T-cell (primary cell): Measurements from ENCODE around the gene CDH18. TPM values are rescaled to one million over a fixed set of nuclear protein-coding genes. Genes with fewer than 3 reads are reported as not detected.

Experiments used
- ATAC-seq, 4 experiments: fragments of 200-7000 bp in 3 of 4; fragments of 150-1000 bp in 1 of 4; cut with Tn5 transposase; replicated peaks in 1 of 4; 1 replicate in 3 of 4; 2 replicates in 1 of 4; pipeline ENCODE4 v1.10.0; 2021; ENCODE audit warnings: moderate library complexity in 3 of 4, mild to moderate bottlenecking in 2 of 4, moderate number of reproducible peaks in 1 of 4
- CTCF ChIA-PET, 2 donors: fragments of 300-600 bp; sonication (Branson Sonifier 250); formaldehyde crosslinking; loops; one replicate each; lab custom pipeline; 2022; ENCODE audit warnings: antibody characterized with exemption in 2 of 2; lab: Charles Lee
- POLR2A ChIA-PET, 2 donors: fragments of 300-600 bp; sonication (Branson Sonifier 250); formaldehyde crosslinking; loops; one replicate each; lab custom pipeline; 2022; ENCODE audit warnings: antibody characterized with exemption in 2 of 2; lab: Charles Lee
- DNase-seq, 35 experiments: peaks; one replicate each; pipeline versions ENCODE4 v3.0.0 to v3.0.0-alpha.2; 2013 to 2023
- H3K27ac ChIP-seq: one replicate; pipeline ENCODE4 v1.5.1; 2013; ENCODE audit warnings: low read length
- H3K27me3 ChIP-seq, 2 experiments: replicated peaks in 1 of 2; 1 replicate in 1 of 2; 2 replicates in 1 of 2; pipeline versions ENCODE4 v1.6.1 to v1.7.0; 2013; ENCODE audit warnings: low read length in 1 of 2, mixed read lengths in 1 of 2; ENCODE audit not compliant: control insufficient read depth in 2 of 2, insufficient read depth in 2 of 2; ENCODE audit errors: extremely low read depth in 1 of 2
- H3K36me3 ChIP-seq, 2 donors: 1 replicate in 1 of 2; 2 replicates in 1 of 2; pipeline versions ENCODE4 v1.6.1 to v1.7.0; 2013; ENCODE audit warnings: low read length in 1 of 2; ENCODE audit not compliant: control insufficient read depth in 2 of 2, insufficient read depth in 1 of 2; ENCODE audit errors: extremely low read depth in 1 of 2
- H3K4me1 ChIP-seq, 2 experiments: 1 replicate in 1 of 2; 2 replicates in 1 of 2; pipeline versions ENCODE4 v1.6.1 to v1.7.0; 2013; ENCODE audit warnings: low read length in 2 of 2, mixed read lengths in 1 of 2; ENCODE audit not compliant: insufficient read depth in 2 of 2, control insufficient read depth in 1 of 2; ENCODE audit errors: extremely low read depth in 1 of 2
- H3K4me3 ChIP-seq, 2 donors: 1 replicate in 1 of 2; 2 replicates in 1 of 2; pipeline versions ENCODE4 v1.5.1 to v1.7.0; 2013; ENCODE audit warnings: mild to moderate bottlenecking in 2 of 2, low read length in 1 of 2, moderate library complexity in 1 of 2; ENCODE audit not compliant: control insufficient read depth in 1 of 2; ENCODE audit errors: extremely low read depth in 1 of 2
- H3K9me3 ChIP-seq: 2 replicates; pipeline ENCODE4 v1.7.0; 2013
- H3K27ac Mint-ChIP-seq, 2 donors: one replicate each; pipeline ENCODE4 v1.8.0; 2020 to 2021; ENCODE audit warnings: mild to moderate bottlenecking in 2 of 2, mixed read lengths in 2 of 2
- H3K27me3 Mint-ChIP-seq, 2 donors: one replicate each; pipeline ENCODE4 v1.8.0; 2021 to 2022; ENCODE audit warnings: mixed read lengths in 2 of 2
- H3K36me3 Mint-ChIP-seq: one replicate; pipeline ENCODE4 v1.8.0; 2021; ENCODE audit warnings: mixed read lengths
- H3K4me1 Mint-ChIP-seq, 3 donors: one replicate each; pipeline ENCODE4 v1.8.0; 2020 to 2022; ENCODE audit warnings: mixed read lengths in 3 of 3, mild to moderate bottlenecking in 1 of 3
- H3K4me3 Mint-ChIP-seq, 3 donors: one replicate each; pipeline ENCODE4 v1.8.0; 2020 to 2022; ENCODE audit warnings: mild to moderate bottlenecking in 3 of 3, mixed read lengths in 3 of 3, moderate library complexity in 3 of 3
- H3K9me3 Mint-ChIP-seq, 3 donors: one replicate each; pipeline ENCODE4 v1.8.0; 2020 to 2022; ENCODE audit warnings: mixed read lengths in 3 of 3
- WGBS: methylation state at CpG from one replicate; pipeline ENCODE4 v1.1.5; 2013; ENCODE audit warnings: missing lambda C conversion rate; ENCODE audit not compliant: insufficient coverage; 5-methylcytosine and 5-hydroxymethylcytosine counted together
- total RNA-seq, 35 experiments: library from RNA in 6 of 35; stranded (reverse) in 6 of 35; fragments of 120-200 nt in 1 of 35; gene quantifications; one replicate each; pipeline versions ENCODE4 v1.2.1 to v1.2.4 and lab custom pipeline; 2013 to 2026

CDH18 gene
- total RNA-seq, 5 donors from 2014 or later (not counting 1 experiment from before 2014, with no cell fraction given), result not detected

DNA sequence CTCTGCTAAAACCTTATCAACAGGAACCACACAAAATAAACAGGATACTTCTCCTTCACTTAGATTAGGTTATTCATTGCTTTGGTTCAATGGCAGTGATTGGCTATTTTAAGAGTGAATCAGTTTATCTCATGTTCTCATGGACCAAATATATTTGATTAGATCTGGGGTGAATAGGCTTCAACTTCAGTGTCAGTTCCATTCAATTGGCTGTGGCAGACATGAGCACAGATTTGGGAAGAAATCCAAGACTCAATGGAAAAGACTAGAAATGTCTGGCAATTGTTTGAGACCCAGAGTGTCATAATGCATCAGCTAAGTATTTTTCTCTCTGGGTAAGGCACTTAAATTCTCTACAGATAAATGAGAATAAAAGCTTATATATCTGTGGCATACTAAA, 37.1 kb downstream of the CDH18 start:
- H3K27ac ChIP-seq, result no peak overlapping the region
- Mint-ChIP-seq H3K27ac (no peak overlapping the region), H3K27me3 (no peaks in the 10 kb centered on the region), H3K9me3 (peaks cover 7 to 14% (median 13%) of the 10 kb centered on the region in 3 donors), H3K36me3 (no peaks in the 10 kb centered on the region), H3K4me1 (no peaks in the 10 kb centered on the region), H3K4me3 (no peak overlapping the region)
- no peaks in the 10 kb centered on the region for H3K9me3 ChIP-seq
- no peaks in the 10 kb centered on the region for H3K27me3 ChIP-seq
- CTCF ChIA-PET, result no interaction called here
- H3K4me3 ChIP-seq, result no peak overlapping the region
- H3K4me1 ChIP-seq, result no peaks in the 10 kb centered on the region
- DNase-seq (no peak), ATAC-seq (no peak)
- H3K36me3 ChIP-seq, result no peaks in the 10 kb centered on the region
- POLR2A ChIA-PET, result no interaction called here

DNA sequence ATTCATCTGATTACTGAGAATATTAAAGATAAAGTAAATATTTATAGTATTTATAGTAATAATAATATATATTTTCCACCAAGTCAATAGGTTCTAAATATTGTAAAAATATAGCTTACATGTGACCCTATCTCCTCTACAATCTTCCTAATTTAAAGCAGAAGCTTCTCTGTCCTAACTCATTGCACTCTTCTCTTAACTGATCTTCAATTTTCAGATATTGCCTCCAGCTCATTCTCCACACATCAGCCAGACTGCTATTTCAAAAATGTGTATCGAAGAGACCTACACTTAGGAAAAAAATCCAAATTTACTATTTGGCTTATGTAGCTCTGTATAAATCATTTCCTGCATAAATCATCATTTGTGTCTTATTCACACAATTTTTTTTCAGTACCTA, 47.8 kb downstream of the CDH18 start:
- no CpG with 5 or more reads among the region's 1 CpG for WGBS

DNA sequence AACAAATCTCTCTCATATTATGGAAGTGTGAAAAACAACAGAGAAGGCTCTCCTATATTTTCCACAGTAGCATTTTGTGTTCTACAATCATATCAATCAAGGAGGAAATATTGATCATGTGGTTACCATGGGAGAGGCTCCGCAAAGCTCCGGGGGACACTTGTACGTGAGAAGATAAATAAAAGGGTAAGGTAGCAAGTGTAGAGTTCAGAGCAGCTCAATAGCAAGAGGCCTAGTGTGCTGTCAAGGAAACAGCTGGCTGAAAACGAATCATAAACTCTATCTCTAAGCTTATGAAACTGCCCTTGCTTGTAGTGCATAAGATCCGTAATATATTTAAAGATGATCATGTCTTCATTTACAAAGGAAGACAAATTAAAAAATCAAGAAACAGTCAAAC, 57.5 kb downstream of the CDH18 start:
- ATAC-seq, result no peak

More for the DNA sequence above, 47.8 kb downstream of the CDH18 start:
- ChIA-PET CTCF (no interaction called here), POLR2A (no interaction called here)
- Mint-ChIP-seq H3K9me3 (peaks cover 7 to 26% (median 13%) of the 10 kb centered on the region in 3 donors), H3K4me3 (no peak overlapping the region), H3K27me3 (no peaks in the 10 kb centered on the region), H3K27ac (no peak overlapping the region), H3K36me3 (no peaks in the 10 kb centered on the region), H3K4me1 (no peaks in the 10 kb centered on the region)
- Histone ChIP-seq H3K4me1 (no peaks in the 10 kb centered on the region), H3K4me3 (no peak overlapping the region), H3K27ac (no peak overlapping the region), H3K9me3 (no peaks in the 10 kb centered on the region), H3K36me3 (no peaks in the 10 kb centered on the region), H3K27me3 (no peaks in the 10 kb centered on the region)
- no peak for ATAC-seq
- DNase-seq, result no peak

DNA sequence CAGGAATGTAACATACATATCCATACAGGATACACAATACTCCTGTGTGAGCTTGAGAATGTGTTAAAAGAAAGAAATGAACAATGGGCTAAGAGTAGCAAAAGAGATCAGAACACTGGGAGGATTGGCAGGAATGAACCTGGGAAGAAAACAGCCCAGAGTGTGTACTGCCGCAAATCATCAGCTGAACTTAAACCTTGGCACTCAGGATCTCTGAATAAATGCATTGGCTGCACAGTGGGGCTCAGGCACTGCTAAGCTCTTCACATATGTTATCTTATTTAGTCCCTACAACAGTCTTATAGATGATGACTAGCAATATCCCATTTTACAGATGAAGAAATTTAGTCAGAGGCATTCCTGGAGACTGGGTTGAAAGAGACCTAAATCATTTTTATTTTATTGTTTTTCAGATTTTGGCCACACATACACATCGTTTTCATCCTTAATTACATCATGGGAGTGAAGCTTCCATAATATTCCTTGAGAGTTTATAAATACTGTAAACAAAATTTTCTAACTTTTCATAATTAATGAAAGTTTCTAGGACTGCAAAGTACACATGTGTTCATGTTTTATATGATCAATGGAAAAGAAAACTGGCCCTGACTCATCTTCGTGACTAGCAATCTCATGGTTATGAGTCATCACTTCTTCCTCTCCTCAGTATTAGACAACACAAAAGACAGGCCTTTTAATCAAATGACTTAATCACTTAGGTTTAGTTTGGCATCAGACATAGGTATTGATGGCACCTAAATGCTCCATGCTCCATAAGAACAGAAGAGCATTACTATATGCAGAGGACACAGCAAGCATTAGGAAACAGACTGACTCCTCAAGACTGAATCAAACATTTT, 59.2 kb downstream of the CDH18 start:
- no peak overlapping the region for H3K4me3 Mint-ChIP-seq
- Histone ChIP-seq H3K4me3 (no peak overlapping the region), H3K27me3 (no peaks in the 10 kb centered on the region), H3K27ac (no peak overlapping the region), H3K4me1 (no peaks in the 10 kb centered on the region), H3K36me3 (no peaks in the 10 kb centered on the region), H3K9me3 (no peaks in the 10 kb centered on the region)
- H3K27ac Mint-ChIP-seq, result no peak overlapping the region
- H3K9me3 Mint-ChIP-seq, result peaks cover 8 to 36% (median 17%) of the 10 kb centered on the region in 3 donors
- H3K27me3 Mint-ChIP-seq, result no peaks in the 10 kb centered on the region
- ChIA-PET CTCF (no interaction called here), POLR2A (no interaction called here)
- no peaks in the 10 kb centered on the region for H3K36me3 Mint-ChIP-seq
- DNase-seq, result no peak
- WGBS, result 100% methylated on average over 1 of the region's 3 CpGs
- no peaks in the 10 kb centered on the region for H3K4me1 Mint-ChIP-seq
- no peak for ATAC-seq

More for the DNA sequence above, 57.5 kb downstream of the CDH18 start:
- H3K36me3 ChIP-seq, result no peaks in the 10 kb centered on the region
- no CpG with 5 or more reads among the region's 5 CpGs for WGBS
- Mint-ChIP-seq H3K27ac (no peak overlapping the region), H3K27me3 (no peaks in the 10 kb centered on the region), H3K4me1 (no peaks in the 10 kb centered on the region), H3K4me3 (no peak overlapping the region), H3K36me3 (no peaks in the 10 kb centered on the region), H3K9me3 (peaks cover 8 to 34% (median 17%) of the 10 kb centered on the region in 3 donors)
- no peak overlapping the region for H3K4me3 ChIP-seq
- ChIA-PET CTCF (no interaction called here), POLR2A (no interaction called here)
- H3K27ac ChIP-seq, result no peak overlapping the region
- DNase-seq, result no peak
- H3K9me3 ChIP-seq, result no peaks in the 10 kb centered on the region
- H3K27me3 ChIP-seq, result no peaks in the 10 kb centered on the region
- no peaks in the 10 kb centered on the region for H3K4me1 ChIP-seq

DNA sequence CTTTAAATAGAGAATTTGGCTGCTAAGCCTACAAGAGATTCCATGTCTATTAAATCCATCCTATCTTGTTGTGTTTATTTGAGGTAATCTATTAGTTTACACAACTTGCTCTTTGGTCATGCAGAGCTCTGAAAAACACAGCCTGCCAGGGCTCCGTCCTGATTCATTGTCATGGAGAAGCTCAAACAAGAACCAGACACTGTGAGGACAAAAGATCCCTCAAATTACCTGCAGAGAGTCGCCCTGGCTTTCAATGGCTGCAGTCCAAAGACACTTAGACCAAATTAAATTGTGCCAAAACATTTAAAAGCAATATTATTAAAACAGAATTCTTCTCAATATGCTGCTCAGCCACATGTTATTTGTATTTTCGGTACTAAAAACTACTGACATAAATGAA, 60.1 kb downstream of the CDH18 start:
- Mint-ChIP-seq H3K27ac (no peak overlapping the region), H3K4me1 (no peaks in the 10 kb centered on the region), H3K27me3 (no peaks in the 10 kb centered on the region), H3K36me3 (no peaks in the 10 kb centered on the region), H3K9me3 (peaks cover 8 to 33% (median 21%) of the 10 kb centered on the region in 3 donors), H3K4me3 (no peak overlapping the region)
- Histone ChIP-seq H3K4me1 (no peaks in the 10 kb centered on the region), H3K4me3 (no peak overlapping the region), H3K27ac (no peak overlapping the region), H3K27me3 (no peaks in the 10 kb centered on the region), H3K9me3 (no peaks in the 10 kb centered on the region), H3K36me3 (no peaks in the 10 kb centered on the region)
- DNase-seq (no peak), ATAC-seq (no peak)
- ChIA-PET CTCF (no interaction called here), POLR2A (no interaction called here)
- 29% methylated on average over 1 of the region's 3 CpGs for WGBS

DNA sequence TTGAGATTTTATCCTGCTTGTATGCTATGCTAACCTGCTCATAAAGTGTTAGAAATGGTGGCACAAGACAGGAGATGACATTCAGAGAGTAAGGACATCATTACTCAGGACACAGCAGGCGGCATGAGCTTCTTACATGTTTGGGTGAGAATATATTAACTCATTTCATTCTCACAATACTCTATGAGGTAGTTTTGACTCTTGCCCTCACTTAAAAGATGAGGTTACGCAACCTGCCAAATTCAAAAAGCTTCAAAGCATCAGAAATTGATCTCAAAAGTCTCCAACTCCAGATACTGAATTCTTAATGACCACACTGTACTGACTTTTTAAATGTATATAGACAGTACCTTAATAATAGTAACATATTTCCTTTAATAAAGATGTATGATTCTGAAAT, 60.8 kb downstream of the CDH18 start:
- H3K4me3 ChIP-seq, result no peak overlapping the region
- no peak overlapping the region for H3K27ac Mint-ChIP-seq
- H3K36me3 Mint-ChIP-seq, result no peaks in the 10 kb centered on the region
- H3K4me1 Mint-ChIP-seq, result no peaks in the 10 kb centered on the region
- no CpG with 5 or more reads among the region's 2 CpGs for WGBS
- ChIA-PET CTCF (no interaction called here), POLR2A (no interaction called here)
- no peaks in the 10 kb centered on the region for H3K27me3 Mint-ChIP-seq
- H3K27ac ChIP-seq, result no peak overlapping the region
- H3K4me3 Mint-ChIP-seq, result no peak overlapping the region
- DNase-seq (no peak), ATAC-seq (no peak)
- H3K27me3 ChIP-seq, result no peaks in the 10 kb centered on the region
- no peaks in the 10 kb centered on the region for H3K4me1 ChIP-seq
- H3K9me3 ChIP-seq, result no peaks in the 10 kb centered on the region
- H3K36me3 ChIP-seq, result no peaks in the 10 kb centered on the region
- H3K9me3 Mint-ChIP-seq, result peaks cover 3 to 31% (median 20%) of the 10 kb centered on the region in 3 donors
